Measurements from ENCODE around the gene LCA5L. TPM values are rescaled to one million over a fixed set of nuclear protein-coding genes. Genes with fewer than 3 reads are reported as not detected.

Gene LCA5L
- total RNA-seq, result 0.41 TPM

GRCh38 chr21:39445321-39446269, at the start of gene LCA5L:
Gene LCA5L (minus strand): TSS chr21:39445778. CDS start chr21:39428493, 17,285 bp downstream.
- DNase-seq, result peak; percentile 97

- DNase-seq, result no peak
Measured at GRCh38 chr21:39489380-39489924, 43.9 kb upstream of the LCA5L start.

GRCh38 chr21:39484711-39485276, 39.2 kb upstream of the LCA5L start:
- peak; percentile 26 for DNase-seq

- DNase-seq, result no peak
Measured at GRCh38 chr21:39483917-39484316, 38.3 kb upstream of the LCA5L start.

- no peak for DNase-seq
Measured at GRCh38 chr21:39481886-39482285, 36.3 kb upstream of the LCA5L start.

GRCh38 chr21:39480271-39480670, 34.7 kb upstream of the LCA5L start:
- no peak for DNase-seq

- no peak for DNase-seq
Measured at GRCh38 chr21:39479814-39480182, 34.2 kb upstream of the LCA5L start.

GRCh38 chr21:39479164-39479813, 33.7 kb upstream of the LCA5L start:
- DNase-seq, result peak; percentile 28

GRCh38 chr21:39474611-39475010, 29.0 kb upstream of the LCA5L start:
- DNase-seq, result no peak

GRCh38 chr21:39472786-39473185, 27.2 kb upstream of the LCA5L start:
- DNase-seq, result no peak

GRCh38 chr21:39471598-39471997, 26.0 kb upstream of the LCA5L start:
- DNase-seq, result no peak

GRCh38 chr21:39468559-39468958, 23.0 kb upstream of the LCA5L start:
- DNase-seq, result no peak

GRCh38 chr21:39467746-39468145, 22.2 kb upstream of the LCA5L start:
- peak; percentile 35 for DNase-seq

GRCh38 chr21:39466584-39466983, 21.0 kb upstream of the LCA5L start:
- no peak for DNase-seq

- no peak for DNase-seq
Measured at GRCh38 chr21:39463308-39463707, 17.7 kb upstream of the LCA5L start.

- no peak for DNase-seq
Measured at GRCh38 chr21:39461419-39461818, 15.8 kb upstream of the LCA5L start.

GRCh38 chr21:39456665-39457064, 11.1 kb upstream of the LCA5L start:
- DNase-seq, result no peak

- DNase-seq, result no peak
Measured at GRCh38 chr21:39454949-39455668, 9.5 kb upstream of the LCA5L start.

- no peak for DNase-seq
Measured at GRCh38 chr21:39453571-39454179, 8.1 kb upstream of the LCA5L start.

- peak; percentile 79 for DNase-seq
Measured at GRCh38 chr21:39452970-39453342, 7.4 kb upstream of the LCA5L start.

- peak; percentile 76 for DNase-seq
Measured at GRCh38 chr21:39452207-39452969, 6.8 kb upstream of the LCA5L start.

All from tongue (tissue), 2 donors.